ENCODE measurements around the gene CRIM1. TPM values are rescaled to one million over a fixed set of nuclear protein-coding genes. Genes with fewer than 3 reads are reported as not detected.

The CRIM1 gene
- total and polyA plus RNA-seq, 4 donors = 2.2 to 22.1 (median 9.6) TPM

DNA sequence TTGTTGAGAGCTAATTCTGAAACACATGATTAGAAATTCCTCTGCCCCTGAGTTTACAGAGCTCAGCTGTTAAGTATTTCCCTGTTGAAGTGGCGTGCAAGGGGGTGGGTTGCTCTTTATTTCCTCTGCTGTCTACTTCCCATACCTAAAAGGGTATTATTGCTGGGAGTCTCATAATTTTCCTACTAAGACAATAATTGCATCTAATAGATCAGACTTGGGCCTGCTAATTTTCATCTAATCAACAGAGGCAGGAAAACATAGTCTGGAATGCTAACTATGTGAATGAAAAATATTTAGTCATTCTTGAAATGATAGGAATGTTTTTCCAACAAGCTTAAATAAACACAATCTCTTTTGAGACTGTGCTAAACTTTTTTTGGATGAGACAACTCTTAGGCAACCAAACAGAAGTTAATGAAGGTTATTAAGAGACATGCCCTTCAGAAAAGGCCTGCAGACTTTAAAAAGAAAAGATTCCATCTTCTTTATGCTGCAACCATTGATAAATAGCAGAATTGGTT lies 131.0 kb downstream of the CRIM1 start:
- 89% methylated on average over 1 of the region's 1 CpG for WGBS
- H3K36me3 ChIP-seq (ENCODE audit: control insufficient read depth in 4 of 4, insufficient read depth in 3 of 4, low read depth in 1 of 4, low read length in 3 of 4) = no peaks in the 10 kb centered on the region
- no peak for DNase-seq (ENCODE audit: low spot score)
- no peaks in the 10 kb centered on the region for H3K27me3 ChIP-seq (ENCODE audit: control insufficient read depth in 4 of 4, insufficient read depth in 4 of 4, low read length in 3 of 4)
- no peaks in the 10 kb centered on the region for H3K9me3 ChIP-seq (ENCODE audit: control insufficient read depth in 4 of 4, low read length in 3 of 4)
- no peaks in the 10 kb centered on the region for H3K4me1 ChIP-seq (ENCODE audit: control insufficient read depth in 4 of 4, insufficient read depth in 4 of 4, low read length in 3 of 4)
- no peak overlapping the region for H3K4me3 ChIP-seq (ENCODE audit: low read depth in 1 of 3, low read length in 3 of 3)
- H3K27ac ChIP-seq (ENCODE audit: low read depth in 1 of 2, low read length in 2 of 2) = no peak overlapping the region
- TF ChIP-seq, protein P1, sequence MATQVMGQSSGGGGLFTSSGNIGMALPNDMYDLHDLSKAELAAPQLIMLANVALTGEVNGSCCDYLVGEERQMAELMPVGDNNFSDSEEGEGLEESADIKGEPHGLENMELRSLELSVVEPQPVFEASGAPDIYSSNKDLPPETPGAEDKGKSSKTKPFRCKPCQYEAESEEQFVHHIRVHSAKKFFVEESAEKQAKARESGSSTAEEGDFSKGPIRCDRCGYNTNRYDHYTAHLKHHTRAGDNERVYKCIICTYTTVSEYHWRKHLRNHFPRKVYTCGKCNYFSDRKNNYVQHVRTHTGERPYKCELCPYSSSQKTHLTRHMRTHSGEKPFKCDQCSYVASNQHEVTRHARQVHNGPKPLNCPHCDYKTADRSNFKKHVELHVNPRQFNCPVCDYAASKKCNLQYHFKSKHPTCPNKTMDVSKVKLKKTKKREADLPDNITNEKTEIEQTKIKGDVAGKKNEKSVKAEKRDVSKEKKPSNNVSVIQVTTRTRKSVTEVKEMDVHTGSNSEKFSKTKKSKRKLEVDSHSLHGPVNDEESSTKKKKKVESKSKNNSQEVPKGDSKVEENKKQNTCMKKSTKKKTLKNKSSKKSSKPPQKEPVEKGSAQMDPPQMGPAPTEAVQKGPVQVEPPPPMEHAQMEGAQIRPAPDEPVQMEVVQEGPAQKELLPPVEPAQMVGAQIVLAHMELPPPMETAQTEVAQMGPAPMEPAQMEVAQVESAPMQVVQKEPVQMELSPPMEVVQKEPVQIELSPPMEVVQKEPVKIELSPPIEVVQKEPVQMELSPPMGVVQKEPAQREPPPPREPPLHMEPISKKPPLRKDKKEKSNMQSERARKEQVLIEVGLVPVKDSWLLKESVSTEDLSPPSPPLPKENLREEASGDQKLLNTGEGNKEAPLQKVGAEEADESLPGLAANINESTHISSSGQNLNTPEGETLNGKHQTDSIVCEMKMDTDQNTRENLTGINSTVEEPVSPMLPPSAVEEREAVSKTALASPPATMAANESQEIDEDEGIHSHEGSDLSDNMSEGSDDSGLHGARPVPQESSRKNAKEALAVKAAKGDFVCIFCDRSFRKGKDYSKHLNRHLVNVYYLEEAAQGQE (IDR thresholded peaks at IDR 0.05) = no peak
- no peak for TF ChIP-seq GABPA (IDR thresholded peaks at IDR 0.05 in 1 of 2, conservative IDR thresholded peaks at IDR 0.05 in 1 of 2)
- peak in 1 of 2 donors; percentile 19 for TF ChIP-seq RAD21 (IDR thresholded peaks at IDR 0.05)
- TF ChIP-seq, protein P2, sequence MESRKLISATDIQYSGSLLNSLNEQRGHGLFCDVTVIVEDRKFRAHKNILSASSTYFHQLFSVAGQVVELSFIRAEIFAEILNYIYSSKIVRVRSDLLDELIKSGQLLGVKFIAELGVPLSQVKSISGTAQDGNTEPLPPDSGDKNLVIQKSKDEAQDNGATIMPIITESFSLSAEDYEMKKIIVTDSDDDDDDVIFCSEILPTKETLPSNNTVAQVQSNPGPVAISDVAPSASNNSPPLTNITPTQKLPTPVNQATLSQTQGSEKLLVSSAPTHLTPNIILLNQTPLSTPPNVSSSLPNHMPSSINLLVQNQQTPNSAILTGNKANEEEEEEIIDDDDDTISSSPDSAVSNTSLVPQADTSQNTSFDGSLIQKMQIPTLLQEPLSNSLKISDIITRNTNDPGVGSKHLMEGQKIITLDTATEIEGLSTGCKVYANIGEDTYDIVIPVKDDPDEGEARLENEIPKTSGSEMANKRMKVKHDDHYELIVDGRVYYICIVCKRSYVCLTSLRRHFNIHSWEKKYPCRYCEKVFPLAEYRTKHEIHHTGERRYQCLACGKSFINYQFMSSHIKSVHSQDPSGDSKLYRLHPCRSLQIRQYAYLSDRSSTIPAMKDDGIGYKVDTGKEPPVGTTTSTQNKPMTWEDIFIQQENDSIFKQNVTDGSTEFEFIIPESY (IDR thresholded peaks at IDR 0.05) = no peak
- no peak for TF ChIP-seq JUND (IDR thresholded peaks at IDR 0.05)
- no peak for TF ChIP-seq HNF4G (IDR thresholded peaks at IDR 0.05)
- TF ChIP-seq, protein P3, sequence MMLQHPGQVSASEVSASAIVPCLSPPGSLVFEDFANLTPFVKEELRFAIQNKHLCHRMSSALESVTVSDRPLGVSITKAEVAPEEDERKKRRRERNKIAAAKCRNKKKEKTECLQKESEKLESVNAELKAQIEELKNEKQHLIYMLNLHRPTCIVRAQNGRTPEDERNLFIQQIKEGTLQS (IDR thresholded peaks at IDR 0.05) = no peak
- no peak for TF ChIP-seq FOXA2 (IDR thresholded peaks at IDR 0.05)
- TF ChIP-seq TAF1 (conservative IDR thresholded peaks at IDR 0.05) = no peak
- TF ChIP-seq, protein P4, sequence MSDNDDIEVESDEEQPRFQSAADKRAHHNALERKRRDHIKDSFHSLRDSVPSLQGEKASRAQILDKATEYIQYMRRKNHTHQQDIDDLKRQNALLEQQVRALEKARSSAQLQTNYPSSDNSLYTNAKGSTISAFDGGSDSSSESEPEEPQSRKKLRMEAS (IDR thresholded peaks at IDR 0.05) = peak; percentile 22
- no peak for TF ChIP-seq FOXA1 (IDR thresholded peaks at IDR 0.05)
- TF ChIP-seq EGR1 (IDR thresholded peaks at IDR 0.05; ENCODE audit: low read depth in 2 of 2) = no peak
- peak; percentile 56 for TF ChIP-seq NR2F2 (IDR thresholded peaks at IDR 0.05)
- TF ChIP-seq SP1 (IDR thresholded peaks at IDR 0.05) = peak; percentile 44
- peak; percentile 13 to 41 for TF ChIP-seq RXRA (IDR thresholded peaks at IDR 0.05)
- TF ChIP-seq HNF4A (conservative IDR thresholded peaks at IDR 0.05) = no peak
- H3K9ac ChIP-seq (ENCODE audit: low read depth in 1 of 2, low read length in 2 of 2) = no peak overlapping the region

GRCh38 chr2:36487947-36488346 lies 132.4 kb downstream of the CRIM1 start:
- Histone ChIP-seq H3K4me1 (ENCODE audit: control insufficient read depth in 4 of 4, insufficient read depth in 4 of 4, low read length in 3 of 4) (no peaks in the 10 kb centered on the region), H3K9ac (ENCODE audit: low read depth in 1 of 2, low read length in 2 of 2) (no peak overlapping the region), H3K27me3 (ENCODE audit: control insufficient read depth in 4 of 4, insufficient read depth in 4 of 4, low read length in 3 of 4) (no peaks in the 10 kb centered on the region), H3K27ac (ENCODE audit: low read depth in 1 of 2, low read length in 2 of 2) (no peak overlapping the region), H3K9me3 (ENCODE audit: control insufficient read depth in 4 of 4, low read length in 3 of 4) (no peaks in the 10 kb centered on the region), H3K36me3 (ENCODE audit: control insufficient read depth in 4 of 4, insufficient read depth in 3 of 4, low read depth in 1 of 4, low read length in 3 of 4) (no peaks in the 10 kb centered on the region), H3K4me3 (ENCODE audit: low read depth in 1 of 3, low read length in 3 of 3) (no peak overlapping the region)
- DNase-seq (ENCODE audit: low spot score) = no peak
- WGBS = 87% methylated on average over 4 of the region's 4 CpGs
- TF ChIP-seq HNF4A (conservative IDR thresholded peaks at IDR 0.05) (no peak), GABPA (IDR thresholded peaks at IDR 0.05 in 1 of 2, conservative IDR thresholded peaks at IDR 0.05 in 1 of 2) (no peak), SP1 (IDR thresholded peaks at IDR 0.05) (no peak), HNF4G (IDR thresholded peaks at IDR 0.05) (no peak), RAD21 (IDR thresholded peaks at IDR 0.05) (no peak), FOXA2 (IDR thresholded peaks at IDR 0.05) (no peak), EGR1 (IDR thresholded peaks at IDR 0.05; ENCODE audit: low read depth in 2 of 2) (no peak), RXRA (IDR thresholded peaks at IDR 0.05) (no peak)
- TF ChIP-seq, protein P5, sequence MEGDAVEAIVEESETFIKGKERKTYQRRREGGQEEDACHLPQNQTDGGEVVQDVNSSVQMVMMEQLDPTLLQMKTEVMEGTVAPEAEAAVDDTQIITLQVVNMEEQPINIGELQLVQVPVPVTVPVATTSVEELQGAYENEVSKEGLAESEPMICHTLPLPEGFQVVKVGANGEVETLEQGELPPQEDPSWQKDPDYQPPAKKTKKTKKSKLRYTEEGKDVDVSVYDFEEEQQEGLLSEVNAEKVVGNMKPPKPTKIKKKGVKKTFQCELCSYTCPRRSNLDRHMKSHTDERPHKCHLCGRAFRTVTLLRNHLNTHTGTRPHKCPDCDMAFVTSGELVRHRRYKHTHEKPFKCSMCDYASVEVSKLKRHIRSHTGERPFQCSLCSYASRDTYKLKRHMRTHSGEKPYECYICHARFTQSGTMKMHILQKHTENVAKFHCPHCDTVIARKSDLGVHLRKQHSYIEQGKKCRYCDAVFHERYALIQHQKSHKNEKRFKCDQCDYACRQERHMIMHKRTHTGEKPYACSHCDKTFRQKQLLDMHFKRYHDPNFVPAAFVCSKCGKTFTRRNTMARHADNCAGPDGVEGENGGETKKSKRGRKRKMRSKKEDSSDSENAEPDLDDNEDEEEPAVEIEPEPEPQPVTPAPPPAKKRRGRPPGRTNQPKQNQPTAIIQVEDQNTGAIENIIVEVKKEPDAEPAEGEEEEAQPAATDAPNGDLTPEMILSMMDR (IDR thresholded peaks at IDR 0.05; ENCODE audit: low read depth, low read length, missing input control) = no peak
- TF ChIP-seq, protein P1 (IDR thresholded peaks at IDR 0.05) = no peak
- TF ChIP-seq, protein P4 (IDR thresholded peaks at IDR 0.05) = no peak
- TF ChIP-seq, protein P2 (IDR thresholded peaks at IDR 0.05) = no peak
